Activated T-helper 1 cell treated with Interleukin-2 at 50 U/mL for 16 hours (primary cell): ENCODE data around the gene TMCC1.
A peak's percentile ranks its signal among the peaks of the same experiment; 100 is the strongest.
"Not testable (repeated sequence)": the region's sequence is repeated elsewhere in the genome, so short reads cannot be mapped to it uniquely, and the experiment has no call there.

Experiments used
- DNase-seq: peaks from one replicate; pipeline ENCODE4 v3.0.0-alpha.2; 2020; ENCODE audit warnings: low read depth

The TMCC1 gene

GRCh38 chr3:129893581-129894070, at the start of gene TMCC1:
TSS of gene TMCC1 (minus strand) at chr3:129893711.
- DNase-seq, result peak; percentile 87

GRCh38 chr3:129943020-129943419, 49.5 kb upstream of the TMCC1 start:
- no peak for DNase-seq

GRCh38 chr3:129942296-129942695, 48.8 kb upstream of the TMCC1 start:
- DNase-seq, result no peak

- no peak for DNase-seq
Measured at GRCh38 chr3:129940086-129940485, 46.6 kb upstream of the TMCC1 start.

- DNase-seq, result no peak
Measured at GRCh38 chr3:129938140-129938930, 44.8 kb upstream of the TMCC1 start.

DNA sequence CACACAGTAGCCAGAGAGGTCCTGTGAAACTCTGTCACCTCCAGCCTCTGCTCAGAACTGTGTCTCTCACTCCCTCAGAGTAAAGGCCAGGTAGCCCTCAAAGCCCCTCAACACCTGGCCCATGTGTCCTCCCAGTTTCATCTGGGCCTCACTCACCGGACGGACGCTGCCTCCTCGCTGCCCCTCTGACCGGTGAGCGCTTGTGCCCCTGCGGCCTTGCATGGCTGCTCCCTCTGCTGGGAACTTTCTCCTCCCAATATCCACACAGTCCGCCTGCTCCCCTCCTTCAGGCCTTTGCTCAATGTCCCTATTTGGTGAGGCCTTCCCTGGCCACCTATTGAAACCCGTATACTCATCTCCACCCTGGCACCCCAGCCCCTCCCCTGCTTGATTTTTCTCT, 44.2 kb upstream of the TMCC1 start:
- DNase-seq, result no peak

DNA sequence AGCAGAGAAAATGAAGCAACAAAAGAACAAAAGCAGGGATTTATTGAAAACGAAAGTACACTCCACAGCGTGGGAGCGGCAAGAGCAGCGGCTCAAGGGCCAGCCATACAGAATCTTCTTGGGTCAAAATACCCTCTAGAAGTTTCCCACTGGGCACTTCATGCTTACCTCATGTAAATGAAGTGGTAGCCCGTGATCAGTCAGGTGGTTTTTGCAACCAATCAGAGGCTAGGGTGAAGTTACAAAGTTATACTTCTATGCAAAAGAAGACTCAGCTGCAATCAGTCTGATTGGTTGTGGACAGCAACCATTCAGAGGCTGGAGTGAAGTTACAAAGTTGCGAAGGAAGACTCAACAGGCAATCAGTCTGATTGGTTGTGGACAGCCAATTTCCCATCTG, 43.2 kb upstream of the TMCC1 start:
- no peak for DNase-seq

GRCh38 chr3:129934234-129935123, 41.0 kb upstream of the TMCC1 start:
- DNase-seq, result no peak

DNA sequence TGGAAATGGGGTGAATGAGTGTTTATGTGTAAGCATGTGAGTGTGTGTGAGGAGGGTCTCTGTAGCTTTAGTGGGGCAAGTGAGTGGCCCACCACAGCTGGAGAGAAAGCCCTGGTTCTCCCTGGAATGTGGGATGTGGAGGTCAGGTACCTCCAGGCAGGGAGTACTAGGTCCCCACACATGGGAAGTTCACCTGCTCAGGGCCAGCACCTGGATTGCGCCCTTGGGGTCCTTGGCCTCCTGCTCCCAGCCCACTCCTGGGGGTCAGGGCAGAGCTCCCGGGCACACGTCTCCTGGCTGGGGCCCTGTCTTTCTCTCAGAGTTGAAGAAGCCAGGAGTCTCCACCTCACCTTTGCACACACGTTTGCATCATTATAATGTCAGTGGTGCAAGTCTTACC, 40.0 kb upstream of the TMCC1 start:
- no peak for DNase-seq

DNA sequence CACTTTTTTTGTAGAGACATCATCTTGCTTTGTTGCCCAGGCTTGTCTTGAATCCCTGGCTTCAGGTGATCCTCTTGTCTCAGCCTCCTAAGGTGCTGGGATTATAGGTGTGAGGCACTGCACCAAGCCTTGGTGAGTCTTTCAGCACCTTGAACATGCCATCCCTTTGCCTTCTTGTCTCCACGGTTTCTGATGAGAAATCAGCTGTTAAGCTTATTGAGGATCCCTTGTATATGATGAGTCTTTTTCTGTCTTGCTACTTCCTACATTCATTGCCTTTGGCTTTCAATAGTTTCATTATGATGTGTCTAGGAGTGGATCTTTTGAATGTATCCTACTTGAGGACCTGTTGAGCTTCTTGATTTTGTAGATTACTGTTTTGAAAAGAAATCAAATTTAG, 35.9 kb upstream of the TMCC1 start:
- DNase-seq, result no peak

GRCh38 chr3:129927072-129927471, 33.6 kb upstream of the TMCC1 start:
- no peak for DNase-seq

GRCh38 chr3:129919806-129920205, 26.3 kb upstream of the TMCC1 start:
- no peak for DNase-seq

DNA sequence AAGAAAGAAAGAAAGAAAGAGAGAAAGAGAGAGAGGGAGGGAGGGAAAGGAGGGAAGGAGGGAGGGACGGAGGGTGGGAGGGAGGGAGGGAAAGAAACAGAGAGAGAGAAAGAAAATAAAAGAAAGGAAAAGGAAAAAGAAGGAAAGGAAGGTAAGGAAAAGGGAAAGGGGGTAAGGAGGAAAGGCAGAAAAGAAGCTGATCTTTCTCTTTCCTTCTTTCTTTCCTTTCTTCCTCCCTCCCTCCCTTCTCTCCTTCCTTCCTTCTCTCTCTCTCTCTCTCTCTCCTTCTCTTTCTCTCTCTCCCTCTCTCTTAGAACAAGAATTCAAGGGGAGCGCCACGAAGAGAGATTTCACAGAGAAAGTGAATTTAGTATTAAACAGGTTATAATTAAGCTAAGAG, 25.8 kb upstream of the TMCC1 start:
- no peak for DNase-seq

- DNase-seq, result no peak
Measured at GRCh38 chr3:129918461-129918860, 24.9 kb upstream of the TMCC1 start.

GRCh38 chr3:129917423-129918007, 24.0 kb upstream of the TMCC1 start:
- DNase-seq, result no peak

DNA sequence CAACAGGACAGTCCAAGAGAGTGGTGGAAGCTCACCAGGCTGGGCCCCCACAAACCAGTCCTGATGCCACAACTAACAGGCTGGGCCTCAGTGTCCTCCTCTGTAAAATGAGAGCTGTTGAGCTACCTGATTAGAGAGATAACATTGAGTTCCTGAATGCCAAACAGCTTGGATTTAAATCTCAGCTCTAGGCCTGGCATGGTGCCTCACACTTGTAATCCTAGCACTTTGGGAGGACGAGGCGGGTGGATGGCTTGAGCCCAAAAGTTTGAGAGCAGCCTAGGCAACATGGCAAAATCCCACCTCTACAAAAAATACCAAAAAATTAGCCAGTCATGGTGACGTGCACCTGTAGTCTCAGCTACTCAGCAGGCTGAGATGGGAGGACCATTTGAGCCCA, 20.1 kb upstream of the TMCC1 start:
- DNase-seq, result no peak

DNA sequence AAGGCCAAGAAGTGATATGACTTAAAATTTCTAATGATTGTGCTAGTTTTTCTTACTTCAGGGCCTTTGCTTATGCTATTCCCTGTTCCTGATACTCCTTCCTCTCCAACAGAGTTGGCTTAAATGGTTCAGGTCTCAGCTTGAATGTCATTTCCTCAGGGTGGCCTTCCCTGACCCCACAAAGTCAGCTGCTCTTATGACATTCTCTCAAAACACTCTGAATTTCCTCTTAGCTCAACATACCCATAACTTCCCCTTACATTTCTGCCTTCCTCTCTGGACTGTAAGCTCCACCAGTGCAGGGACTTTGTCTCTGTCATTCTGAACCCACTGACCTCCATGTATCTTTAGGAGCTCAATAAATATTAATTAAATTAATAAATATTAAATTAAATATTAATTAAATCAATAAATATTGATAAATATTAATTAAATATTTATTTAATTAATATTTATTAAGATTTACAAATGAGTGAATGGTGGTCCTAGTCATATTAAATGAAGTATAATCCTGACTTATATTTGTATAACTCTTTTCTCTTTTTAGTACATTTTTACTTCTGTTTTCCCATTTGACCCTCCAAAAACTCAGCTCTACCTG, 17.9 kb upstream of the TMCC1 start:
- no peak for DNase-seq

DNA sequence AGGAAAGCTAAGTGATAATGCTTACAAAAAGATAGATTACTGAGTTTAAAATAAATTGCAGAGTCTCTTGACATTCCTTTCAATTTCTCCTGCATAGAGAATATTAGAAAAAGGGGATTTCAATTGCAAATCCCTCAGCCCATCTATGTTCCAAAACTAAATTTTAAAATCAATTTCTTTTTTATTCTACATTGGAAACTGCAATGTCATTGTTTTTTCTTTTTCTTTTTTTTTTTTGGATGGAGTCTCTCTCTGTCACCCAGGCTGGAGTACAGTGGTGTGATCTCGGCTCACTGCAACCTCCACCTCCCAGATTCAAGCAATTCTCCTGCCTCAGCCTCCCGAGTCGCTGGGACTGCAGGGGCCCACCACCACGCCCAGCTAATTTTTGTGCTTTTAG, 15.7 kb upstream of the TMCC1 start:
- DNase-seq, result not testable (repeated sequence)

DNA sequence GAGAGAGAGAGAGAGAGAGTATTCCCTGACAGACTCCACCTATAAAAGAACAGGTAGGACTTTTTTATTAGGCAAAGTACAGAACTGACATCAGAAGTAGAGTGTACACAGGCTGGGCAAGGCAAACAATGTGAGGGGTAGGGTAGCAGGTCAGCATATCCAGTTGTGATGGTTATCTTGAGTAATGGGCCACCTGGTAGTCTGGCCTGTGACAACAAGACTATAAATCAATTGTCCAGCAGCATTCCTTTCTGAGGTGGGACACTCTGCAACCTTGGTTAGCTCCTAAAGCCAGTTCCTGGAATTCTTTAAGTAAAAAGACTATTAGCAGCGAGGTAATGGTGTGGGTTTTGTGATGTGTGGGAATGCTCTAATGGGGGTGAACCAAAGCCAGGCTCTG, 14.9 kb upstream of the TMCC1 start:
- no peak for DNase-seq

GRCh38 chr3:129901272-129901671, 7.8 kb upstream of the TMCC1 start:
- not testable (repeated sequence) for DNase-seq

DNA sequence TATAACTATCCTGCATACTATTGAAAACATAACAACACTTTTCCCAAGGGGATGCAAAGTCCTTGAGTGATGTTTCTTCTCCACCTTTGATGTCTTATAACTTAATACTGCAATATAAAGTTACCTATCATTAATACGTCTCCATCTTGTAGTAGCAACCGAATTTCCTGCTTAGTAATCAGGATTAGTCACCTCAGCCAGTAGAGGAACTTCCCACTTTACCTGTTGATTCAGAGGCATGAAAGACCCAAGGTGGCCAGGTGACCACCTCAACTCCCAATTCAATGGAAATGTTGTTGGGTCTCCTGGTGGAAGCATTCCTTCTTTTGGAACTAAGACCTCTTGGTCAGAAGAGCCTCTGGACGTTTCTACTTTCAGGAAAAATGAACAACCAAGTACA, 3.5 kb upstream of the TMCC1 start:
- no peak for DNase-seq

DNA sequence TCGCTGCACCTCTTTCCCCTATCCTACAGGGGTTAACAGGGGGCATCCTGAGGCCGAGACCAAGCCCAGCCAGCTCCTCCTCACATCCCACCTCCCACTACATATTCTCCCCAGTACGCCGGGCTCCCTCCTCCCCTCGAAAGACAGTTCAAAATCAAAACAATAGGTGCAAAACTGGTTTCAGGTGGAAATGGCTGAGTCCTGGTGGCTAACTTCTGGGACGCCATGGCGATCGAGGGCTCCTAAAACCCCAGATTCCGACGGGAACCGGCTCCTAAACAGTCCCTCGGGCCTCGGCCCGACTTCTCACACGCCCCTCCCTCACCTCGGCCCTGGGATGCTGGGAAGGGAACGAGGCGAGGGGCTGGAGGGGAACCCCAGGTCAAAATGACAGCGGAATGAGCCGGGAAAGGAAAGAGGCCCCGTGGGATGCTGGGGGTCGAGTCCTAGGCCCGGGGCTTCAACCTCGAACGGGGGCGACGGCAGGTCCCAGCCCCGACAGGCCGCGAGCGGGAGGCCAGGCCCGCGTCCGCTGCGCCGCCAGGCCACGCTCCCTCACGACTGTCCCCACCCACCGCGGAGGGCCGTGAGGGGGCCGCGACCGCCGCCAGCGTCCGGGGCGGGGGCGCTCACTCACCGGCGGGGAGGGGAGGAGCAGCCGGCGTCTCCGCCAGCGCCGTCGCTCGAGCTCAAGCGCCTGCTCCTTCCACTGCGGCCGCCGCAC, 492 bp downstream of the TMCC1 start:
- DNase-seq, result peak; percentile 72
